ENCODE data around the gene FRA10AC1.

DNA sequence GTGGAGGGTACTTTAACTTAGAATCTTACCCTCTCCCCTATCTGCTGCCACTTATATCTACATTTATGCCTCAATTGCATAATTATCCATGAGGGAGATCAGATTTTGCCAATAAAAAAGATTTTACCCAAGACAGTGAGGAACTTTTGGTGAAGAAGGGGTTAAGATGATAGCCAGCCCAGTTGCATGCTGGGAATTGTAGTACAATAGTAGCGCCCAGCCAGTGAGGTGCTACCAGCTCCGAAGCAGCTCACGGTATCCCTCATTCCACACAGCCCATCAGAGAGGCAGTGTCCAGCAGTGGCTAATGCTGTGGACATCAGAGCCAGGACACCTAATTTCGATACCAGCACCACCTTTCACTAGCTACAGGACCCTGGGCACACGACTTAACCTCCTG, 49.4 kb upstream of the FRA10AC1 start:
- TF ChIP-seq POLR2A (IDR thresholded peaks at IDR 0.05; ENCODE audit: low read length) = no peak
- TF ChIP-seq BHLHE40 (IDR thresholded peaks at IDR 0.05; ENCODE audit: low read depth, low read length) = no peak
- TF ChIP-seq CTCF (IDR thresholded peaks at IDR 0.05) = no peak
